Activated T-helper 17 cell treated with anti-CD3 and anti-CD28 coated beads, Interleukin-2, amount 50 U/mL, for 72 hours (primary cell): ENCODE results near the gene RNF217. TPM values are rescaled to one million over a fixed set of nuclear protein-coding genes. Genes with fewer than 3 reads are reported as not detected.
"Not testable (repeated sequence)": the region's sequence is repeated elsewhere in the genome, so short reads cannot be mapped to it uniquely, and the experiment has no call there.

Experiments
- ATAC-seq: fragments of 150-1000 bp; cut with Tn5 transposase; replicated peaks from 2 replicates; pipeline ENCODE4 v1.10.0; 2021; ENCODE audit warnings: mild to moderate bottlenecking, moderate library complexity
- H3K27ac Mint-ChIP-seq: one replicate; pipeline ENCODE4 v1.8.0; 2022; ENCODE audit warnings: mixed read lengths
- H3K27me3 Mint-ChIP-seq: one replicate; pipeline ENCODE4 v1.8.0; 2022; ENCODE audit warnings: mixed read lengths
- H3K36me3 Mint-ChIP-seq: one replicate; pipeline ENCODE4 v1.8.0; 2022; ENCODE audit warnings: low read depth, mild to moderate bottlenecking, mixed read lengths
- H3K4me1 Mint-ChIP-seq: one replicate; pipeline ENCODE4 v1.8.0; 2022; ENCODE audit warnings: mixed read lengths
- H3K4me3 Mint-ChIP-seq: one replicate; pipeline ENCODE4 v1.8.0; 2022; ENCODE audit warnings: mild to moderate bottlenecking, mixed read lengths
- H3K9me3 Mint-ChIP-seq: one replicate; pipeline ENCODE4 v1.8.0; 2022; ENCODE audit warnings: mixed read lengths
- total RNA-seq, 2 donors: library from RNA; stranded (reverse); gene quantifications; one replicate each; pipeline ENCODE4 v1.2.3, GENCODE V29; 2022

RNF217 gene
- total RNA-seq, 2 donors from 2014 or later: 1.7 to 5.6 TPM

DNA sequence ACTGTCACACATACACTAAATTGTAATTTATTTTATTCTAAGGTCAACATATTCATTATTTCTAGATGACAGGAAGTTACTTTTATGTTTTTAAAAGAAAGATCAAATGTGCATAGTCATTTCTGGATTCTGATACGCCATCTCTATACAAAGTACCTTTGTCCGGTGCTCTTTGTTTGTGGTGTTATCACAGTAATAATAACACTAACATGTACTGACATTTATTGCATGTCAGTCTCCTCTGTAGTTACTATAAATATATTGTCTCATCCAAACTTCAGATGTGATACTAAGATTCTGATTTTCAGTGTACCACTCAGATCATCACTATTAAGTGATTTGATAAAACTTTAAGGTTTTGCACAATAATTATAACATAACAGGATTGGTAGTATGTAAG is 101.1 kb downstream of the RNF217 start:
- H3K27ac Mint-ChIP-seq: no peak overlapping the region
- H3K9me3 Mint-ChIP-seq: no peaks in the 10 kb centered on the region
- H3K4me3 Mint-ChIP-seq: no peak overlapping the region
- H3K36me3 Mint-ChIP-seq: no peaks in the 10 kb centered on the region
- no peak for ATAC-seq
- no peaks in the 10 kb centered on the region for H3K27me3 Mint-ChIP-seq
- no peaks in the 10 kb centered on the region for H3K4me1 Mint-ChIP-seq

GRCh38 chr6:125066140-125066539 is 103.9 kb downstream of the RNF217 start:
- no peak overlapping the region for H3K4me3 Mint-ChIP-seq
- H3K9me3 Mint-ChIP-seq: no peaks in the 10 kb centered on the region
- no peaks in the 10 kb centered on the region for H3K27me3 Mint-ChIP-seq
- no peaks in the 10 kb centered on the region for H3K36me3 Mint-ChIP-seq
- H3K27ac Mint-ChIP-seq: no peak overlapping the region
- no peaks in the 10 kb centered on the region for H3K4me1 Mint-ChIP-seq
- no peak for ATAC-seq

- Mint-ChIP-seq H3K36me3 (no peaks in the 10 kb centered on the region), H3K27ac (no peak overlapping the region), H3K27me3 (no peaks in the 10 kb centered on the region), H3K4me3 (no peak overlapping the region), H3K4me1 (no peaks in the 10 kb centered on the region), H3K9me3 (no peaks in the 10 kb centered on the region)
- peak; percentile 85 for ATAC-seq
These were observed 104.7 kb downstream of the RNF217 start for GRCh38 chr6:125066964-125067363.

GRCh38 chr6:125067552-125067951 is 105.3 kb downstream of the RNF217 start:
- no peak overlapping the region for H3K4me3 Mint-ChIP-seq
- H3K27me3 Mint-ChIP-seq: no peaks in the 10 kb centered on the region
- no peaks in the 10 kb centered on the region for H3K36me3 Mint-ChIP-seq
- H3K27ac Mint-ChIP-seq: no peak overlapping the region
- peak; percentile 74 for ATAC-seq
- no peaks in the 10 kb centered on the region for H3K4me1 Mint-ChIP-seq
- no peaks in the 10 kb centered on the region for H3K9me3 Mint-ChIP-seq

DNA sequence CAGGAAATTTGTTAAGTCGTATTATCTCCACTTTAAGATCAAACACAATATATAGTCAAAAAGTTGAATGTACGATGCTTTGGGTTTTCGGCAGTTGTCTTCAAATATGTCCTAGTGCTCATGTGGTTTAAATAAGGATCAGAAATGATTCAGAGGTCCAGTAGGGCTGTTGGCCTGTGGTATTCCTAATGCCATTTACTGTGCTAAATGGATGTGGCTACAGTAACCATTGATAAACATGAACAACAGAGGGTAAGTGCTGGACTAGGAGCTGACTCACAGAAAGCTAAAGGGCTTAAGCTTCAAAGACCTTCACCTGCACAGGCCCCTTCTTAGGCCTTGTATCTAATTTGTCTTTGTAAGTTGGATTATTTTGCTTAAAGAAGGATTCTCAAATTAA is 110.8 kb downstream of the RNF217 start:
- H3K27me3 Mint-ChIP-seq: peaks cover 4% of the 10 kb centered on the region
- no peaks in the 10 kb centered on the region for H3K9me3 Mint-ChIP-seq
- H3K4me3 Mint-ChIP-seq: no peak overlapping the region
- no peak overlapping the region for H3K27ac Mint-ChIP-seq
- no peaks in the 10 kb centered on the region for H3K4me1 Mint-ChIP-seq
- ATAC-seq: no peak
- H3K36me3 Mint-ChIP-seq: no peaks in the 10 kb centered on the region

DNA sequence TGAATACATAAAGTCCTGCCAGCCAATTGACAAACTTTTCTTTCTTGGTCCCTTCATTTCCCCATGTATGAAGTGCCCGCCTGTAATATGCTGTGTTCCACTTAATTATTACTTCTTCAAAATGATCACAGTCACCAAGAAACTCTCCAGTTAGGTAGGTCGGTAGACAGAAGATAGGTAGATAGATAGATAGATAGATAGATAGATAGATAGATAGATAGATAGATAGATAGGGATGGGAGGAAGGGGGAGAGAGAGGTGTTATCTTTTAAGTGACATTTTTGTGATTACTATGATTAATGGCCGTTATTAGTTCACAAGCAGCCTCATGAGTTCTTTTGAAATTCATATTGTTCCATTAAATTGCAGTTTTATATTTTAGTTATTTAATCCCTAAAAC is 111.9 kb downstream of the RNF217 start:
- ATAC-seq: no peak
- no peak overlapping the region for H3K4me3 Mint-ChIP-seq
- H3K27ac Mint-ChIP-seq: no peak overlapping the region
- H3K27me3 Mint-ChIP-seq: peaks cover 4% of the 10 kb centered on the region
- H3K9me3 Mint-ChIP-seq: no peaks in the 10 kb centered on the region
- H3K36me3 Mint-ChIP-seq: no peaks in the 10 kb centered on the region
- no peaks in the 10 kb centered on the region for H3K4me1 Mint-ChIP-seq

DNA sequence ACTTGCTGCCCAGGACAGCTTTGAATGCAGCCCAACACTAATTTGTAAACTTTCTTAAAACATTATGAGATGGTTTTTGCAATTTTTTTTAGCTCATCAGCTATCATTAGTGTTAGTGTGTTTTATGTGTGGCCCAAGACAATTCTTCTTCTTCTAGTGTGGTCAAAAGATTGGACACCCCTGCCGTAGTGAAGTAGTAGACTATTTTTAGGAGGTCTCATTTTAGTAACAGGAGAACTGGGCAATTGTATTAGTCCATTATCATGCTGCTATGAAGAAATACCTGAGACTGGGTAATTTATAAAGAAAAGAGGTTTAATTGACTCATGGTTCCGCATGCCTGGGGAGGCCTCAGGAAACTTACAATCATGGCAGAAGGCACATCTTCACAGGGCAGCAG is 112.8 kb downstream of the RNF217 start:
- not testable (repeated sequence) for H3K27ac Mint-ChIP-seq, H3K36me3 Mint-ChIP-seq, H3K4me1 Mint-ChIP-seq, ATAC-seq, H3K4me3 Mint-ChIP-seq, H3K27me3 Mint-ChIP-seq, H3K9me3 Mint-ChIP-seq

DNA sequence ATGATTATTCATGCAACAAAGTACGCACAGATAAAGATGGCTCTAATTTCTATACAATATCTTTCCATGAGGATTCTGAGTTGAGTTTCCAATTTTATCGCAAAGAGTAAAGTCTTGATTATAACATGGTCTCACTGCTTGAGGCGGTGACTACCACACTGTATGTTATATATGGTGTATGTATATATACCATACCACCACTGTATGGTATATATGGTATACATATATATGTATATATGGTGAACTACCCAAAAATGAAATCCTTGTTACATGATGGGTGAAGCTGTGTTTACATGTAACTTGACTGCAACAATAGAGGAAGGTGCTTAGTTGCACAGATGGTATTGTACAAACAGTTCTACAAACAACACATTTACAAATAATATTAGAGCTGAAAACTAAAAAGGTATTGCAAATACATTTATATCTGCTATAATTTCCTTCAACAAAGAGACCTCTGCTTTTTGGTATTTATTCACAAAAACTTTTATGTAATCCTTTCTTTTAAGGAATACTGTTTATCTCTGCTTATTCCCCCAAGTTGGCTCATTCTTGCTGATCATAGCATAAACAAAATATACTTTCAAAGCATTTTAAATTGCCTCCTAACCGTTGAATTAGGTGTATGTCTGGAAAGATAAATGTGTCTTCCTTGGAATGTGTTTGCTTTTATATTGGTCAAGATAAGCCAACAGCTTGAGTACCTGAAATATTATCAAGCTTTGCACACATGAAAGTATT is 113.7 kb downstream of the RNF217 start:
- no peaks in the 10 kb centered on the region for H3K9me3 Mint-ChIP-seq
- H3K27me3 Mint-ChIP-seq: peaks cover 4% of the 10 kb centered on the region
- no peak overlapping the region for H3K4me3 Mint-ChIP-seq
- no peak for ATAC-seq
- no peak overlapping the region for H3K27ac Mint-ChIP-seq
- H3K4me1 Mint-ChIP-seq: no peaks in the 10 kb centered on the region
- no peaks in the 10 kb centered on the region for H3K36me3 Mint-ChIP-seq

GRCh38 chr6:125076482-125076742 is 114.2 kb downstream of the RNF217 start:
- H3K9me3 Mint-ChIP-seq: no peaks in the 10 kb centered on the region
- ATAC-seq: no peak
- no peaks in the 10 kb centered on the region for H3K4me1 Mint-ChIP-seq
- no peaks in the 10 kb centered on the region for H3K36me3 Mint-ChIP-seq
- peaks cover 4% of the 10 kb centered on the region for H3K27me3 Mint-ChIP-seq
- no peak overlapping the region for H3K4me3 Mint-ChIP-seq
- no peak overlapping the region for H3K27ac Mint-ChIP-seq

GRCh38 chr6:125077453-125077852 is 115.2 kb downstream of the RNF217 start:
- ATAC-seq: no peak
- H3K4me1 Mint-ChIP-seq: no peaks in the 10 kb centered on the region
- no peak overlapping the region for H3K27ac Mint-ChIP-seq
- H3K4me3 Mint-ChIP-seq: no peak overlapping the region
- no peaks in the 10 kb centered on the region for H3K9me3 Mint-ChIP-seq
- H3K27me3 Mint-ChIP-seq: peaks cover 4% of the 10 kb centered on the region
- no peaks in the 10 kb centered on the region for H3K36me3 Mint-ChIP-seq

GRCh38 chr6:125078602-125079321 is 116.5 kb downstream of the RNF217 start:
- peaks cover 4% of the 10 kb centered on the region for H3K27me3 Mint-ChIP-seq
- ATAC-seq: no peak
- no peaks in the 10 kb centered on the region for H3K4me1 Mint-ChIP-seq
- no peak overlapping the region for H3K4me3 Mint-ChIP-seq
- no peaks in the 10 kb centered on the region for H3K9me3 Mint-ChIP-seq
- H3K27ac Mint-ChIP-seq: no peak overlapping the region
- H3K36me3 Mint-ChIP-seq: no peaks in the 10 kb centered on the region

- no peak overlapping the region for H3K27ac Mint-ChIP-seq
- H3K4me3 Mint-ChIP-seq: no peak overlapping the region
- H3K9me3 Mint-ChIP-seq: no peaks in the 10 kb centered on the region
- no peaks in the 10 kb centered on the region for H3K36me3 Mint-ChIP-seq
- no peak for ATAC-seq
- H3K4me1 Mint-ChIP-seq: no peaks in the 10 kb centered on the region
- H3K27me3 Mint-ChIP-seq: no peaks in the 10 kb centered on the region
These were observed 120.9 kb downstream of the RNF217 start for GRCh38 chr6:125082908-125083683.

DNA sequence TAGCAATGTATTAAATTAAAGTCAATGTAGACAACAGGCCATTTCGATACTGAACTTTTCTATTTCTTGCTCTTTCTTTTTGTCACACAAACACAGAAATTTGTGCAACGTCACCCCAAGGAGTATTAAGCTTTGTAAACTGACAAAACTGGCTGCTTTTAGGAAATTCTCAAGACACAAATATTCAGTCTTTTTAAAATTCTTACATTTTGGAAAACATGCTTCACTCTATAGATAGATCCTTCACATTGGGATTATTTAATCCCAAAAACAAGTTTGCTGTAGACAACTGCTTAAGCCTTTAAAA is 121.4 kb downstream of the RNF217 start:
- no peaks in the 10 kb centered on the region for H3K4me1 Mint-ChIP-seq
- H3K27ac Mint-ChIP-seq: no peak overlapping the region
- no peaks in the 10 kb centered on the region for H3K27me3 Mint-ChIP-seq
- H3K4me3 Mint-ChIP-seq: no peak overlapping the region
- no peak for ATAC-seq
- H3K36me3 Mint-ChIP-seq: no peaks in the 10 kb centered on the region
- H3K9me3 Mint-ChIP-seq: no peaks in the 10 kb centered on the region

DNA sequence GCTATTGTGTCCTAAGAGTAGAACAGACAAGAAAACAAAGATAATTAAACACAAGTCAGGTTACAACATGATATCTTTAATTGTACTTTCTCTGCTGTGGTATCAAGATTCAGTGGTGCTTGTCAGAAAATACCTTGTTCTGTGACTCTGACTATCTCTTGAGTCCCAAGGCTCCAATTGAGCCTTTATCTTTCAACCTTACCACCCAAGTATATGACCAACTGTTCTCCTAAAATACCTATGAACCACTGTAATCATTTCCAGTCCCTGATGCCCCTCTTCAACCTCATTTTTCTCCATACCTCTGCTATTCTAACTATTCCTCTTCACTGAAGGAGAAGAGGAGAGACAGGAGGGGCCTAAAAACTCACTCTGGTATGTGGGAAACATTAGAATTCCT is 124.5 kb downstream of the RNF217 start:
- no peaks in the 10 kb centered on the region for H3K27me3 Mint-ChIP-seq
- no peak overlapping the region for H3K27ac Mint-ChIP-seq
- no peak overlapping the region for H3K4me3 Mint-ChIP-seq
- H3K4me1 Mint-ChIP-seq: no peaks in the 10 kb centered on the region
- no peaks in the 10 kb centered on the region for H3K9me3 Mint-ChIP-seq
- no peak for ATAC-seq
- H3K36me3 Mint-ChIP-seq: no peaks in the 10 kb centered on the region

DNA sequence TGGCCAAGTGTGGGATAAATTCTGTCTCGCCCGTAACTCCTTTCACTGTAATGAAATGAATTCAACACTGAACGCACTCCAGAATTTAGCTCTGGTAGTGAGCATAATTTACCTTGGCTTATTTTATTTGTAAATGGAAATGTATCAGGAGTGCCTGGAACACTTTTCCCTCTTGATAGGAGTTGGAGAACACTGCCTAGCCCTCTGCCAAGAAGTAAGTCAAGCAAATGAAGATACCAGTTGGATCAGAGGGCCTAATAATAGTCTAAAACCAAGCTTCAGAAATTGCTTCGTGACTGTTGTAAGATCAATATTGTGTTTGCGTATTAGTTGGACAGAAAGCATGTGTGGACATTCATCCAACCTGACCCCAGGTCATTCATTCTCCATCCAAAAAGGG is 126.7 kb downstream of the RNF217 start:
- Mint-ChIP-seq H3K9me3 (no peaks in the 10 kb centered on the region), H3K4me3 (no peak overlapping the region), H3K27me3 (no peaks in the 10 kb centered on the region), H3K36me3 (no peaks in the 10 kb centered on the region), H3K27ac (no peak overlapping the region), H3K4me1 (no peaks in the 10 kb centered on the region)
- no peak for ATAC-seq
